SK-N-SH (cell line): Measurements from ENCODE around the gene DRAP1. TPM values are rescaled to one million over a fixed set of nuclear protein-coding genes. Genes with fewer than 3 reads are reported as not detected.

ENCODE experiments used
- CTCF ChIA-PET: fragments of 300-600, 350-600 bp; formaldehyde crosslinking; extraction: SDS; loops from one replicate; lab custom pipeline; 2021; lab: Yijun Ruan, JAX
- POLR2A ChIA-PET: fragments of 350-600 bp; sonication (Branson Sonifier 250); formaldehyde crosslinking; extraction: SDS; loops from one replicate; lab custom pipeline; 2020; ENCODE audit warnings: antibody characterized with exemption, inconsistent platforms; lab: Yijun Ruan, JAX
- DNase-seq: peaks from one replicate; pipeline ENCODE4 v3.0.0; 2012
- H2AFZ ChIP-seq: fragments of 200-600 bp; sonication (generic); 2 replicates; pipeline ENCODE4 v1.8.1; 2016; ENCODE audit warnings: antibody characterized with exemption, mild to moderate bottlenecking, low read depth
- H3F3A ChIP-seq: fragments of 200-600 bp; sonication (generic); replicated peaks from 2 replicates; pipeline ENCODE3; 2016; ENCODE audit warnings: antibody characterized with exemption, mild to moderate bottlenecking; ENCODE audit not compliant: insufficient read depth
- H3K27ac ChIP-seq, 2 experiments: fragments of 200-500 bp in 1 of 2; fragments of 200-600 bp in 1 of 2; sonication (Bioruptor generic) in 1 of 2; sonication (generic), shearing (Covaris generic) in 1 of 2; 2 replicates each; pipeline versions ENCODE4 v1.5.1 to v1.6.1; 2014 to 2016; ENCODE audit warnings: low read depth in 2 of 2, inconsistent platforms in 1 of 2, low read length in 1 of 2, mild to moderate bottlenecking in 1 of 2, mixed read lengths in 1 of 2
- H3K27me3 ChIP-seq: fragments of 200-600 bp; sonication (generic), shearing (Covaris generic); 2 replicates; pipeline ENCODE4 v1.6.1; 2016; ENCODE audit warnings: mixed run types; ENCODE audit not compliant: insufficient read depth
- H3K36me3 ChIP-seq, 2 experiments: fragments of 200-500 bp in 1 of 2; fragments of 200-600 bp in 1 of 2; sonication (Bioruptor generic) in 1 of 2; sonication (generic) in 1 of 2; replicated peaks in 1 of 2; 2 replicates each; pipeline versions ENCODE3 to v1.5.1; 2014 to 2016; ENCODE audit warnings: low read length in 1 of 2, mild to moderate bottlenecking in 1 of 2; ENCODE audit not compliant: insufficient read depth in 2 of 2, control insufficient read depth in 1 of 2
- H3K4me1 ChIP-seq, 2 experiments: fragments of 200-500 bp in 1 of 2; fragments of 200-600 bp in 1 of 2; sonication (Bioruptor generic) in 1 of 2; sonication (generic), shearing (Covaris generic) in 1 of 2; 2 replicates each; pipeline versions ENCODE4 v1.5.1 to v1.6.1; 2014 to 2016; ENCODE audit warnings: low read depth in 1 of 2, low read length in 1 of 2, mixed run types in 1 of 2; ENCODE audit not compliant: insufficient read depth in 2 of 2, control insufficient read depth in 1 of 2
- H3K4me2 ChIP-seq: fragments of 200-600 bp; sonication (generic), shearing (Covaris generic); 2 replicates; pipeline ENCODE4 v1.6.1; 2017; ENCODE audit warnings: mixed run types
- H3K4me3 ChIP-seq, 2 experiments: fragments of 200-500 bp in 1 of 2; fragments of 200-600 bp in 1 of 2; sonication (Bioruptor generic) in 1 of 2; sonication (generic), shearing (Covaris generic) in 1 of 2; 2 replicates each; pipeline versions ENCODE4 v1.5.1 to v1.8.1; 2014 to 2016; ENCODE audit warnings: low read depth in 2 of 2, inconsistent platforms in 1 of 2, low read length in 1 of 2, mild to moderate bottlenecking in 1 of 2, mixed read lengths in 1 of 2, moderate library complexity in 1 of 2
- H3K79me2 ChIP-seq: fragments of 200-600 bp; sonication (generic); 2 replicates; pipeline ENCODE4 v1.8.1; 2017; ENCODE audit warnings: mild to moderate bottlenecking; ENCODE audit not compliant: insufficient read depth
- H3K9ac ChIP-seq: fragments of 200-600 bp; sonication (generic); 2 replicates; pipeline ENCODE4 v1.6.1; 2017; ENCODE audit warnings: mixed run types
- H3K9me2 ChIP-seq: fragments of 200-600 bp; sonication (generic); 2 replicates; pipeline ENCODE4 v1.6.1; 2017; ENCODE audit warnings: mixed run types
- H3K9me3 ChIP-seq: fragments of 200-600 bp; sonication (generic); 2 replicates; pipeline ENCODE4 v1.6.1; 2017; ENCODE audit warnings: mixed run types, mild to moderate bottlenecking, moderate library complexity
- H4K20me1 ChIP-seq: fragments of 200-600 bp; sonication (generic); 2 replicates; pipeline ENCODE4 v1.6.1; 2017; ENCODE audit warnings: mild to moderate bottlenecking, mixed run types; ENCODE audit not compliant: insufficient read depth
- CHD2 ChIP-seq: fragments of 150-350 bp; IDR thresholded peaks from 2 replicates; pipeline ENCODE4 v1.6.1; 2018; ENCODE audit warnings: low read length; ENCODE audit not compliant: partially characterized antibody
- CTCF ChIP-seq: fragments of 200-600 bp; sonication (generic); IDR thresholded peaks from 2 replicates; pipeline ENCODE4 v1.6.1; 2017; ENCODE audit warnings: antibody characterized with exemption, mild to moderate bottlenecking, moderate library complexity
- ELF1 ChIP-seq: IDR thresholded peaks from 2 replicates; pipeline ENCODE4 v1.4.0; 2012
- FOSL2 ChIP-seq: IDR thresholded peaks from 2 replicates; pipeline ENCODE4 v1.4.0; 2012; ENCODE audit warnings: low read depth, mild to moderate bottlenecking, moderate library complexity, borderline replicate concordance
- GATA2 ChIP-seq: sonication (generic); formaldehyde crosslinking; IDR thresholded peaks from 2 replicates; pipeline ENCODE4 v1.5.0; 2020; ENCODE audit warnings: mild to moderate bottlenecking, missing genetic modification reagents
- IRF3 ChIP-seq: fragments of 150-350 bp; IDR thresholded peaks from 2 replicates; pipeline ENCODE4 v1.6.1; 2016; ENCODE audit warnings: mild to moderate bottlenecking, low read depth, low read length
- JUND ChIP-seq: IDR thresholded peaks from 2 replicates; pipeline ENCODE4 v1.4.0; 2012
- MEF2A ChIP-seq: IDR thresholded peaks from 2 replicates; pipeline ENCODE4 v1.4.0; 2012; ENCODE audit warnings: low read depth, borderline replicate concordance
- MXI1 ChIP-seq: IDR thresholded peaks from 2 replicates; pipeline ENCODE4 v1.6.1; 2012; ENCODE audit warnings: mild to moderate bottlenecking, low read depth, low read length, improper control_type of control experiment
- NFIC ChIP-seq: IDR thresholded peaks from 2 replicates; pipeline ENCODE4 v1.4.0; 2012; ENCODE audit warnings: borderline replicate concordance
- PBX3 ChIP-seq: IDR thresholded peaks from 2 replicates; pipeline ENCODE4; 2012
- POLR2AphosphoS5 ChIP-seq: IDR thresholded peaks from 2 replicates; pipeline ENCODE4 v1.6.1; 2012; ENCODE audit warnings: low read depth, low read length
- RCOR1 ChIP-seq: fragments of 150-350 bp; IDR thresholded peaks from 2 replicates; pipeline ENCODE4 v1.6.1; 2017; ENCODE audit warnings: antibody characterized with exemption, low read length
- REST ChIP-seq: IDR thresholded peaks from 2 replicates; pipeline ENCODE4 v1.6.1; 2012; ENCODE audit warnings: mild to moderate bottlenecking, low read depth, low read length, moderate library complexity
- SMC3 ChIP-seq: IDR thresholded peaks from 2 replicates; pipeline ENCODE4 v1.6.1; 2012; ENCODE audit warnings: low read depth, low read length, improper control_type of control experiment
- TAF1 ChIP-seq: IDR thresholded peaks from 2 replicates; pipeline ENCODE4 v1.6.1; 2012; ENCODE audit warnings: low read depth, mild to moderate bottlenecking, low read length, moderate library complexity, borderline replicate concordance
- TCF12 ChIP-seq: IDR thresholded peaks from 2 replicates; pipeline ENCODE4 v1.4.0; 2012
- USF2 ChIP-seq: fragments of 150-350 bp; IDR thresholded peaks from 2 replicates; pipeline ENCODE4 v1.6.1; 2017; ENCODE audit warnings: antibody characterized with exemption, low read length, low read depth, borderline replicate concordance
- YY1 ChIP-seq: IDR thresholded peaks from 2 replicates; pipeline ENCODE4 v1.4.0; 2012; ENCODE audit warnings: low read depth, mild to moderate bottlenecking
- WGBS: methylation state at CpG from one replicate; pipeline ENCODE4 v1.1.6; 2017; ENCODE audit warnings: low lambda C conversion rate; 5-methylcytosine and 5-hydroxymethylcytosine counted together
- polyA plus RNA-seq, 3 experiments: library from polyadenylated mRNA; depleted of rRNA; stranded (reverse); fragments of >200 nt; gene quantifications; 2 replicates each; pipeline ENCODE4 v1.2.3, GENCODE V29; 2012

Gene DRAP1
- polyA plus RNA-seq, 1 of the 3 experiments (the other 2 are of a cell fraction): 464 TPM

DNA sequence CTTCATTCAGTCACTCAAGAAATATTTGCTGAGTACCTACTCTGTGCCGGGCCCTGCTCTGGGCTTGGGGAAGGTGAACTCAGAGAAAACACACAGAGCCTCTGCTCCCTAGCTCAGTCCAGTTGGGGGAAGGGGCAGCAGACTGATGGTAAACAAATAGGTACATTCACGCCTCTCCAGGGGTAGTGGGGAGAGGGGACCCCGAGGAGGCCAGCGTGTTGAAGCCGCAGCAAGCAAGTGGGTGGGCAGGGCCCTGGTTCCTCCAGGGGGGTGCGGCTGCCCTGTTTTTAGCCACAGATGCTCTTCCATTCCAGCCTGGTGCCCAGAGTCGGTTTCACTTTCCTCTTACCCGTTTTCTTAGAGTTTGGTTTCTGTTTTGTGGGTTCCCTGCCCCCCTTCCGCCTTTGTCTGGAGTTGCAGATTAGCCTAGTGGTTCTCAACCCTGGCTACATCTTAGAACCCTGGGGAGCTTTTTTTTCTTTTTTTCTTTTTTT is 8.7 kb downstream of the DRAP1 start:
- Histone ChIP-seq H3K4me2 (no peak overlapping the region), H3K4me1 (peaks cover 0 to 10% of the 10 kb centered on the region in 2 experiments; a peak in 2 of 4 replicates), H3K79me2 (no peaks in the 10 kb centered on the region; the same call in 1 of the 2 replicates), H2AFZ (no peak overlapping the region), H3K9me2 (no peaks in the 10 kb centered on the region), H3F3A (peaks cover 25% of the 10 kb centered on the region), H4K20me1 (no peaks in the 10 kb centered on the region), H3K27me3 (no peaks in the 10 kb centered on the region), H3K9me3 (no peaks in the 10 kb centered on the region), H3K4me3 (no peak overlapping the region), H3K27ac (no peak overlapping the region), H3K9ac (no peak overlapping the region), H3K36me3 (peaks cover 0 to 17% of the 10 kb centered on the region in 2 experiments)
- ChIA-PET POLR2A (no interaction called here), CTCF (interaction anchor here (0.8 kb wide), 1 partner anchor 40 kb away, joined by 3 read pairs; the partner anchor contains the start of gene FIBP)
- no peak for DNase-seq
- WGBS: 90% methylated on average over 9 of the region's 9 CpGs
- no peak for TF ChIP-seq POLR2AphosphoS5
- TF ChIP-seq YY1: no peak
- no peak for TF ChIP-seq GATA2 (CRISPR knock-in tag)
- TF ChIP-seq REST: no peak
- TF ChIP-seq IRF3: no peak
- TF ChIP-seq ELF1: no peak
- no peak for TF ChIP-seq RCOR1
- TF ChIP-seq USF2: no peak
- no peak for TF ChIP-seq PBX3
- no peak for TF ChIP-seq TCF12
- no peak for TF ChIP-seq MEF2A
- TF ChIP-seq FOSL2: no peak
- no peak for TF ChIP-seq CTCF
- TF ChIP-seq JUND: no peak
- TF ChIP-seq TAF1: no peak
- TF ChIP-seq NFIC: no peak
- no peak for TF ChIP-seq SMC3
- no peak for TF ChIP-seq CHD2
- no peak for TF ChIP-seq MXI1
